HG02759 (cell line): ENCODE measurements around the gene THOC1.
A peak's percentile ranks its signal among the peaks of the same experiment; 100 is the strongest.
"Not testable (repeated sequence)": the region's sequence is repeated elsewhere in the genome, so short reads cannot be mapped to it uniquely, and the experiment has no call there.

Experiments used
- ATAC-seq: cut with Tn5 transposase; IDR thresholded peaks from one replicate; pipeline ENCODE4 v1.9.1; 2021; ENCODE audit warnings: mild to moderate bottlenecking, moderate library complexity; ENCODE audit not compliant: unreplicated experiment

Gene THOC1

GRCh38 chr18:267688-268552 is at the start of gene THOC1:
Gene THOC1 (minus strand): TSS chr18:268047. CDS start chr18:268019, 28 bp downstream.
- ATAC-seq: peak; percentile 93

- ATAC-seq: no peak
Observed at GRCh38 chr18:317618-318017, 49.8 kb upstream of the THOC1 start.

GRCh38 chr18:316393-316792 is 48.5 kb upstream of the THOC1 start:
- ATAC-seq: no peak

GRCh38 chr18:313931-314330 is 46.1 kb upstream of the THOC1 start:
- ATAC-seq: no peak

- no peak for ATAC-seq
Observed at GRCh38 chr18:312415-312814, 44.6 kb upstream of the THOC1 start.

- ATAC-seq: no peak
Observed at GRCh38 chr18:310042-310441, 42.2 kb upstream of the THOC1 start.

GRCh38 chr18:308086-308485 is 40.2 kb upstream of the THOC1 start:
- not testable (repeated sequence) for ATAC-seq

GRCh38 chr18:306608-307255 is 38.9 kb upstream of the THOC1 start:
- no peak for ATAC-seq

GRCh38 chr18:305003-305501 is 37.2 kb upstream of the THOC1 start:
- ATAC-seq: no peak

- no peak for ATAC-seq
Observed at GRCh38 chr18:303607-304006, 35.8 kb upstream of the THOC1 start.

- no peak for ATAC-seq
Observed at GRCh38 chr18:303011-303410, 35.2 kb upstream of the THOC1 start.

- ATAC-seq: no peak
Observed at GRCh38 chr18:302097-302496, 34.2 kb upstream of the THOC1 start.

- no peak for ATAC-seq
Observed at GRCh38 chr18:297936-298335, 30.1 kb upstream of the THOC1 start.

- ATAC-seq: no peak
Observed at GRCh38 chr18:295756-296490, 28.1 kb upstream of the THOC1 start.

GRCh38 chr18:294566-294965 is 26.7 kb upstream of the THOC1 start:
- ATAC-seq: no peak

- ATAC-seq: no peak
Observed at GRCh38 chr18:293536-293935, 25.7 kb upstream of the THOC1 start.

- ATAC-seq: no peak
Observed at GRCh38 chr18:292271-292670, 24.4 kb upstream of the THOC1 start.

- not testable (repeated sequence) for ATAC-seq
Observed at GRCh38 chr18:289970-290369, 22.1 kb upstream of the THOC1 start.

GRCh38 chr18:289026-289425 is 21.2 kb upstream of the THOC1 start:
- ATAC-seq: no peak

- no peak for ATAC-seq
Observed at GRCh38 chr18:286515-287310, 18.9 kb upstream of the THOC1 start.

GRCh38 chr18:285817-286216 is 18.0 kb upstream of the THOC1 start:
- no peak for ATAC-seq
